BLaER1 (cell line): ENCODE results near the gene ATP8A2.

Source experiments
- H3K27ac ChIP-seq: shearing (Covaris generic); formaldehyde crosslinking; 2 replicates; pipeline ENCODE4 v1.8.1; 2022
- H3K27me3 ChIP-seq: shearing (Covaris generic); formaldehyde crosslinking; 2 replicates; pipeline ENCODE4 v1.8.1; 2022
- H3K36me3 ChIP-seq: shearing (Covaris generic); formaldehyde crosslinking; 2 replicates; pipeline ENCODE4 v1.8.1; 2022
- H3K4me1 ChIP-seq: shearing (Covaris generic); formaldehyde crosslinking; 2 replicates; pipeline ENCODE4 v1.8.1; 2022
- H3K4me2 ChIP-seq: shearing (Covaris generic); formaldehyde crosslinking; 2 replicates; pipeline ENCODE4 v1.8.1; 2022
- H3K4me3 ChIP-seq: shearing (Covaris generic); formaldehyde crosslinking; 2 replicates; pipeline ENCODE4 v1.8.1; 2022
- H3K9ac ChIP-seq: shearing (Covaris generic); formaldehyde crosslinking; 2 replicates; pipeline ENCODE4 v1.8.1; 2022
- H3K9me3 ChIP-seq: shearing (Covaris generic); formaldehyde crosslinking; 2 replicates; pipeline ENCODE4 v1.8.1; 2022
- H4K20me1 ChIP-seq: shearing (Covaris generic); formaldehyde crosslinking; 2 replicates; pipeline ENCODE4 v1.8.1; 2022
- Cebpa-rat ChIP-seq: shearing (Covaris generic); IDR thresholded peaks from 2 replicates; pipeline ENCODE4 v1.8.1; 2022

ATP8A2 gene

GRCh38 chr13:25702386-25702785, 330.6 kb downstream of the ATP8A2 start:
- H3K4me1 ChIP-seq, result peaks cover 8% of the 10 kb centered on the region
- peaks cover 6% of the 10 kb centered on the region; the same call in 1 of the 2 replicates for H3K9me3 ChIP-seq
- H3K4me3 ChIP-seq, result no peak overlapping the region
- H3K27me3 ChIP-seq, result no peaks in the 10 kb centered on the region
- no peaks in the 10 kb centered on the region for H3K36me3 ChIP-seq
- H4K20me1 ChIP-seq, result no peaks in the 10 kb centered on the region
- H3K27ac ChIP-seq, result no peak overlapping the region
- no peak overlapping the region for H3K4me2 ChIP-seq
- H3K9ac ChIP-seq, result no peak overlapping the region
- TF ChIP-seq Cebpa-rat, result no peak

GRCh38 chr13:25707726-25708125, 336.0 kb downstream of the ATP8A2 start:
- TF ChIP-seq Cebpa-rat, result no peak

GRCh38 chr13:25708268-25708667, 336.5 kb downstream of the ATP8A2 start:
- peak overlapping the region; percentile 17 for H3K4me2 ChIP-seq
- H3K4me3 ChIP-seq, result no peak overlapping the region
- no peaks in the 10 kb centered on the region for H3K36me3 ChIP-seq
- no peaks in the 10 kb centered on the region for H3K27me3 ChIP-seq
- no peaks in the 10 kb centered on the region for H3K9me3 ChIP-seq
- peaks cover 11% of the 10 kb centered on the region for H3K4me1 ChIP-seq
- TF ChIP-seq Cebpa-rat, result no peak
- H4K20me1 ChIP-seq, result no peaks in the 10 kb centered on the region
- H3K27ac ChIP-seq, result no peak overlapping the region
- no peak overlapping the region for H3K9ac ChIP-seq

More at GRCh38 chr13:25707726-25708125, 336.0 kb downstream of the ATP8A2 start:
- Histone ChIP-seq H4K20me1 (no peaks in the 10 kb centered on the region), H3K27ac (no peak overlapping the region), H3K27me3 (no peaks in the 10 kb centered on the region), H3K9ac (no peak overlapping the region), H3K4me1 (peaks cover 11% of the 10 kb centered on the region), H3K4me2 (peak overlapping the region; percentile 17), H3K36me3 (no peaks in the 10 kb centered on the region), H3K4me3 (no peak overlapping the region), H3K9me3 (no peaks in the 10 kb centered on the region)

GRCh38 chr13:25709088-25709487, 337.3 kb downstream of the ATP8A2 start:
- H3K4me2 ChIP-seq, result no peak overlapping the region
- no peaks in the 10 kb centered on the region for H3K36me3 ChIP-seq
- H3K27me3 ChIP-seq, result no peaks in the 10 kb centered on the region
- no peak overlapping the region for H3K4me3 ChIP-seq
- H3K9ac ChIP-seq, result no peak overlapping the region
- TF ChIP-seq Cebpa-rat, result no peak
- no peak overlapping the region for H3K27ac ChIP-seq
- H3K9me3 ChIP-seq, result no peaks in the 10 kb centered on the region
- H3K4me1 ChIP-seq, result peaks cover 16% of the 10 kb centered on the region
- no peaks in the 10 kb centered on the region for H4K20me1 ChIP-seq

- Histone ChIP-seq H3K9me3 (no peaks in the 10 kb centered on the region), H3K4me2 (no peak overlapping the region), H3K4me1 (peaks cover 33% of the 10 kb centered on the region), H3K4me3 (no peak overlapping the region), H4K20me1 (no peaks in the 10 kb centered on the region), H3K9ac (no peak overlapping the region), H3K27me3 (no peaks in the 10 kb centered on the region), H3K36me3 (no peaks in the 10 kb centered on the region), H3K27ac (no peak overlapping the region)
- TF ChIP-seq Cebpa-rat, result no peak
Measured at GRCh38 chr13:25715760-25716159, 344.0 kb downstream of the ATP8A2 start.

- no peaks in the 10 kb centered on the region for H3K27me3 ChIP-seq
- peak overlapping the region; percentile 40 for H3K4me2 ChIP-seq
- H4K20me1 ChIP-seq, result no peaks in the 10 kb centered on the region
- no peak for TF ChIP-seq Cebpa-rat
- H3K9me3 ChIP-seq, result peaks cover 10% of the 10 kb centered on the region; the same call in 1 of the 2 replicates
- no peak overlapping the region for H3K4me3 ChIP-seq
- no peak overlapping the region for H3K9ac ChIP-seq
- H3K36me3 ChIP-seq, result no peaks in the 10 kb centered on the region
- no peak overlapping the region for H3K27ac ChIP-seq
- peaks cover 33% of the 10 kb centered on the region for H3K4me1 ChIP-seq
Measured at GRCh38 chr13:25717666-25718197, 346.0 kb downstream of the ATP8A2 start.

GRCh38 chr13:25719666-25720065, 347.9 kb downstream of the ATP8A2 start:
- H3K36me3 ChIP-seq, result no peaks in the 10 kb centered on the region
- H4K20me1 ChIP-seq, result no peaks in the 10 kb centered on the region
- H3K27me3 ChIP-seq, result no peaks in the 10 kb centered on the region
- no peak overlapping the region for H3K27ac ChIP-seq
- H3K9ac ChIP-seq, result no peak overlapping the region
- H3K4me3 ChIP-seq, result no peak overlapping the region
- H3K4me1 ChIP-seq, result peaks cover 26% of the 10 kb centered on the region
- peaks cover 10% of the 10 kb centered on the region; the same call in 1 of the 2 replicates for H3K9me3 ChIP-seq
- TF ChIP-seq Cebpa-rat, result no peak
- no peak overlapping the region for H3K4me2 ChIP-seq

GRCh38 chr13:25722893-25723292, 351.1 kb downstream of the ATP8A2 start:
- Histone ChIP-seq H3K27ac (no peak overlapping the region), H3K27me3 (no peaks in the 10 kb centered on the region), H4K20me1 (no peaks in the 10 kb centered on the region), H3K4me3 (no peak overlapping the region), H3K9me3 (peaks cover 10% of the 10 kb centered on the region; the same call in 1 of the 2 replicates), H3K4me2 (no peak overlapping the region), H3K36me3 (no peaks in the 10 kb centered on the region), H3K4me1 (peaks cover 10% of the 10 kb centered on the region), H3K9ac (no peak overlapping the region)
- TF ChIP-seq Cebpa-rat, result no peak

GRCh38 chr13:25725104-25725503, 353.3 kb downstream of the ATP8A2 start:
- no peak for TF ChIP-seq Cebpa-rat
- no peak overlapping the region for H3K4me2 ChIP-seq
- peaks cover 10% of the 10 kb centered on the region; the same call in 1 of the 2 replicates for H3K9me3 ChIP-seq
- H3K4me1 ChIP-seq, result no peaks in the 10 kb centered on the region
- no peak overlapping the region for H3K9ac ChIP-seq
- H4K20me1 ChIP-seq, result no peaks in the 10 kb centered on the region
- no peak overlapping the region for H3K27ac ChIP-seq
- H3K4me3 ChIP-seq, result no peak overlapping the region
- no peaks in the 10 kb centered on the region for H3K36me3 ChIP-seq
- no peaks in the 10 kb centered on the region for H3K27me3 ChIP-seq

GRCh38 chr13:25727250-25727649, 355.5 kb downstream of the ATP8A2 start:
- no peaks in the 10 kb centered on the region for H3K27me3 ChIP-seq
- no peaks in the 10 kb centered on the region; the same call in 1 of the 2 replicates for H3K9me3 ChIP-seq
- no peak overlapping the region for H3K4me3 ChIP-seq
- no peak overlapping the region for H3K27ac ChIP-seq
- H3K9ac ChIP-seq, result no peak overlapping the region
- no peaks in the 10 kb centered on the region for H3K4me1 ChIP-seq
- no peaks in the 10 kb centered on the region for H4K20me1 ChIP-seq
- no peak overlapping the region for H3K4me2 ChIP-seq
- TF ChIP-seq Cebpa-rat, result no peak
- H3K36me3 ChIP-seq, result no peaks in the 10 kb centered on the region

- TF ChIP-seq Cebpa-rat, result no peak
- H3K4me1 ChIP-seq, result no peaks in the 10 kb centered on the region
- no peaks in the 10 kb centered on the region for H3K9me3 ChIP-seq
- H3K9ac ChIP-seq, result no peak overlapping the region
- no peak overlapping the region for H3K4me2 ChIP-seq
- no peak overlapping the region for H3K27ac ChIP-seq
- no peaks in the 10 kb centered on the region for H4K20me1 ChIP-seq
- no peaks in the 10 kb centered on the region for H3K27me3 ChIP-seq
- no peaks in the 10 kb centered on the region for H3K36me3 ChIP-seq
- no peak overlapping the region for H3K4me3 ChIP-seq
Measured at GRCh38 chr13:25727810-25728209, 356.0 kb downstream of the ATP8A2 start.
